ENCODE results near the gene TXN2.
"Not testable (repeated sequence)": the region's sequence is repeated elsewhere in the genome, so short reads cannot be mapped to it uniquely, and the experiment has no call there.

Gene TXN2

GRCh38 chr22:36454916-36455570 is 26.4 kb downstream of the TXN2 start:
- DNase-seq, result peak; percentile 67 to 94

- no peak for DNase-seq
Measured at GRCh38 chr22:36453855-36454378, 27.5 kb downstream of the TXN2 start.

DNA sequence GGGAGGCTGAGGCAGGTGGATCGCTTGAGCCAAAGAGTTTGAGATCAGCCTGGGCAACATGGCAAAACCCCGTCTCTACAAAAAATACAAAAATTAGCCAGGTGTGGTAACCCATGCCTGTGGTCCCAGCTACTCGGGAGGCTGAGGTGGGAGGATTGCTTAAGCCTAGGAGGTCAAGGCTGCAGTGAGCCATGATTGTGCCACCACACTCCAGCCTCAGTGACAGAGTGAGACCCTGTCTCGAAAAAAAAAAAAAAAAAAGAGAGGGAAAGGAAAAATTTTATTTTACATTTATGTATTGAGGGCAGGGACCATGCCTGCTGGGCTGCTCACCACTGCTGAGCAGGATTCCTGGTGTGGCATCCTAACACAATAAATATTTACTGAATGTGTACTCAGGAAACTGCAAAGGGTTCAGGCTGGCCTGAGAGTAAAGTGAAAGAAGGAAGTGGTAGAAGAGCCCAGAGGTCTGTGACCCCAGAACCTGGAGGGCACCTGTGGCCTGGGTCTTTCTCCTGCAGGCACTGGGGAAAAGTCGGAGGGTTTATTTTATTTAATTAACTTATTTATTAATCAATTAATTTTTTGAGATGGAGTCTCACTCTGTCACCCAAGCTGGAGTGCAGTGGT is 28.3 kb downstream of the TXN2 start:
- DNase-seq, result not testable (repeated sequence)

DNA sequence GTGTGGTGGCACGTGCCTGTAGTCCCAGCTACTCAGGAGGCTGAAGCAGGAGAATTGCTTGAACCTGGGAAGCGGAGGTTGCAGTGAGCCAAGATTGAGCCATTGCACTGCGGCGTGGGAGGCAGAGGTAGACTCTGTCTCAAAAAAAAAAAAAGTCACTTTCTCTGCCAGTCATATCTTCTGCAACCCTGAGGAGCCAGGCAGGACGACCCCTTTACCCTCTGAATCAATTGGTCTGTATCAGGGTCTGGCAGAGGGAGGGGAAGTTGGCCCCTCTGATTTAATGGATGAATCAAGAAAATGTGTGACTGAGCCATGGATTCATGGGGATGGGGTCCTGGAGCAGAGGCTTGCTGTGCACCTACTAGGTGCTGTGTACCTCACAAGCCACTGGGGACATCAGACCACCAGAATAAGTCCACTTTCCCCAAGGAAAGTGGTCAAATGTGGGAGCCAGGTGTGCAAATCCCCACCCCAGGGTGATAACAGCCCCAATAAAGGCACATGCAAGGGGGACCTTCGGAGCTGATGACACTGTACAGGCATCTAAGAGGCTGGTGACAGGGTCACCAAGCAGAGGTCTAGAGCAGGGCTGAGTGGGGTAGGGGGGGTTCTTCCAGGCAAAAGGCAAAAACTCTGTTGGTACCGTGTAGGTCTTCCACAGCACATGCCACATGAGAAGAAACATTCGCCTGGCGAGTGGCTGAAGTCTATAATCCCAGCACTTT is 29.0 kb downstream of the TXN2 start:
- DNase-seq, result no peak

DNA sequence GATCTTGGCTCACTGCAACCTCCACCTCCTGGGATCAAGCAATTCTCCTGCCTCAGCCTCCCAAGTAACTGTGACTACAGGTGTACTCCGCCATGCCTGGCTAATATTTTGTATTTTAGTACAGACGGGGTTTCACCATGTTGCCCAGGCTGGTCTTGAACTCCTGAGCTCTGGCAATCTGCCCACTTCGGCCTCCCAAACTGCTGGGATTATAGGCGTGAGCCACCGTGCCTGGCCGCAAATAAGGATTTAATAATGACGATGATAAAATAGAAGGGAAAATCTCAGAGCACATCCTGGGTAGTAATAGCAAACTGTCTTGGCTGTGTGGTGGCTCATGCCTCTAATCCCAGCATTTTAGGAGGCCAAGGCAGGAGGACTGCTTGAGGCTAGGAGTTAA is 30.5 kb downstream of the TXN2 start:
- DNase-seq, result not testable (repeated sequence)

DNA sequence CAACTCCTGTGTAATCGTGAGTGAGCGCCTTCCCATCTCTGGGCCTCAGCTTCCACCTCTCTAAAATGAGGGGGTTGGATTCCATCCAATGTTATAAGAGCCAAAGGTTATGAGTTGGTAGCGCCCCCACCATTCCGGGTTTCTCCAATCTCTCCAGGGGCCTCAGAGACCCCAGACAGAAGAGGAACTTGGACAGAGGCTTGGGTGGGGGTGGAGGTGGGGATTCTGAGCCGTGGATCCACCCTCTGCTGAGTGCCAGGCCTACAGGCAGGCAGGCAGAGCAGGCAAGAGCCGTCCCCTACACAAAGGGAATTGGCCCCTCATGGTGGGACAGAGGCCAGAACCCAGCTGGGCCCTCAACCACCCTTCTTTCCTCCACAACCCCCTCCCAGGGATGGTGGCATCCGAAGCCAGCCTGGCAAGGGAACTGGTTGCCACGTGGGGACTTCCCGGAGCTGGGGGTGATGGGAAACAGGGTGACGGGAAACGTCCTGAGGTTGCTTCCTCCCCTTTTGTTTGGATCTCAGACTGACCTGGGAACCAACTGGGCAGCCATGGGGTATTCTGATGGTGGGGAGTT is 31.8 kb downstream of the TXN2 start:
- DNase-seq, result no peak

- DNase-seq, result no peak
Measured at GRCh38 chr22:36447632-36448031, 33.8 kb downstream of the TXN2 start.

GRCh38 chr22:36445158-36445668 is 36.2 kb downstream of the TXN2 start:
- no peak for DNase-seq

- DNase-seq, result no peak
Measured at GRCh38 chr22:36443198-36443770, 38.2 kb downstream of the TXN2 start.

GRCh38 chr22:36442506-36443197 is 38.8 kb downstream of the TXN2 start:
- no peak for DNase-seq

- no peak for DNase-seq
Measured at GRCh38 chr22:36440429-36441002, 40.9 kb downstream of the TXN2 start.

GRCh38 chr22:36439481-36440271 is 41.8 kb downstream of the TXN2 start:
- DNase-seq, result no peak

DNA sequence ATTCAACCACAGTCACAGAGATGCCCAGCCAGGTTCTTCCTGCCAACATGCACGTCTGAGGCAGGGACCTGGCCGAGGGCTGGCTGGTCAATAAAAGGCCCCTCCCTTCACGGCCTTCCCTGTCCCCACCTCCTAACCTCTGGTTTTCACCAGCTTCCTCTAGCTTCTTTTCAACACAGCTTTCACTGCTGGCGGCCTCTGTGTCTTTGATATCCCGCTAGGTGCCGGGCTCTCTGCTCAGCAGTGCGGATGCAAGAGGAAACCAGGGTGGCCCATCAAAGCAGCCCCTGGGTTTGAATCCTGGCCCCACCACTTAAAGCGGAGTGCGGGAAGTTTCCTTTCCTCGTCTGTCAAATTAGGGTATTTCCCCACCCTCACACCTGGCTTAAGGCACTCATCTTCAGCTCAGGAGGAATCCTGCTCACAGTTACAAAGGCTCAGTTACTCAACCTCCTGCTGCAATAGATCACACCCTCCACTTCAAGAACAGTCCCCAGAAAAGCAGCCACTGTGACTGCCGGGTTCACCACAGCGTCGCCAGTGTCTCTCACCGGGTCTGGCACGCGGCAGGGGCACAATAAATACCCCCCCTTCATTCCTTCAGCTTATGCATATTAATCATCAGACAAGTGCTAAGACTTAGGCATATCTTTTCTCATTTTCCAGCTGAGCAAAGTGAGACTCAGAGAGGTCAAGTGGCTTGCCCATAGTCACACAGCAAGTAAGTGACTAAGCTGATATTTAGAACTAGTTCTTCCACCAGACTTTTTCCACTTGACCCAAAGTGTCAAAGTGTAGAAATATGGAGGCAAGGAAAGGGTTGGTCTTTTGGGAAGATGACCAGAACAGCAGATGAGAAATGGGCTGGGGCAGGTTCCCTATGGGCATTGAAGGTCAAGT is 45.7 kb downstream of the TXN2 start:
- DNase-seq, result no peak

- DNase-seq, result peak in 1 of 2 experiments; percentile 41
Measured at GRCh38 chr22:36433318-36434231, 47.9 kb downstream of the TXN2 start.

- no peak for DNase-seq
Measured at GRCh38 chr22:36432592-36433317, 48.7 kb downstream of the TXN2 start.

DNA sequence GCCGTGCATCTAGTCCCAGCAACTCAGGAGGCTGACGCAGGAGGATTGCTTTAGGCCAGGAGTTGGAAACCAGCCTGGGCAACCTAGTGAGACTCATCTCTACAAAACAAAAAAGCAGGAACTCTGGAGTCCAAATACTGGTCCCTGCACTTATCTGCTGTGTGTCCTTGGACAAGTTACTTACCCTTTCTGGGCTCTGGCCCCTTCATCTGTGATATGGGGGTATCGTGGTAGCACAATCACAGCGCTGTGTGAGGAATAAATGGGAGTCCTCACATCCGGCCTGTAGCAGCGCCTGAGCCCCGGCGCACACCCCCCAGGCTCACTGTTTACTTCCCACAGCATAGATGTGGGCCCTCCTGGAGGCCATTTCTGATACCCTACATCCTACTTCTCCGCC is 49.5 kb downstream of the TXN2 start:
- DNase-seq, result no peak

- DNase-seq, result no peak
Measured at GRCh38 chr22:36430863-36431262, 50.6 kb downstream of the TXN2 start.

GRCh38 chr22:36427952-36428351 is 53.5 kb downstream of the TXN2 start:
- DNase-seq, result not testable (repeated sequence)
